ENCODE measurements around the gene CCDC12. TPM values are rescaled to one million over a fixed set of nuclear protein-coding genes. Genes with fewer than 3 reads are reported as not detected.

CCDC12 gene
- total and polyA plus RNA-seq, 3 donors from 2014 or later: 43.3 to 66.6 (median 59.6) TPM

- H3K9me3 ChIP-seq: no peaks in the 10 kb centered on the region
- 74 to 84% methylated on average over 6 of the region's 6 CpGs for WGBS, 2 donors
- intact Hi-C loops (cut with DNase I; ENCODE audit: low total_unique reads): no loop called here
- TF ChIP-seq POLR2A (IDR thresholded peaks at IDR 0.05) (no peak), CTCF (IDR thresholded peaks at IDR 0.05) (no peak)
- DNase-seq: no peak
- H3K4me3 ChIP-seq: no peak overlapping the region
- peak overlapping the region; percentile 64 to 71 for H3K27ac ChIP-seq
- H3K4me1 ChIP-seq: peaks cover 76% of the 10 kb centered on the region
- H3K36me3 ChIP-seq (ENCODE audit: low read depth, missing control alignments): no peaks in the 10 kb centered on the region
- no peaks in the 10 kb centered on the region for H3K27me3 ChIP-seq
These were observed 30.1 kb downstream of the CCDC12 start for GRCh38 chr3:46946416-46946815.

GRCh38 chr3:46944191-46944590 lies 32.4 kb downstream of the CCDC12 start:
- no peaks in the 10 kb centered on the region for H3K27me3 ChIP-seq
- no peaks in the 10 kb centered on the region for H3K9me3 ChIP-seq
- H3K4me3 ChIP-seq: no peak overlapping the region
- TF ChIP-seq CTCF (IDR thresholded peaks at IDR 0.05) (no peak), POLR2A (IDR thresholded peaks at IDR 0.05) (no peak)
- intact Hi-C loops (cut with DNase I; ENCODE audit: low total_unique reads): no loop called here
- WGBS, 2 donors: 87 to 91% methylated on average over 6 to 8 of the region's 8 CpGs
- H3K4me1 ChIP-seq: peaks cover 55% of the 10 kb centered on the region
- H3K36me3 ChIP-seq (ENCODE audit: low read depth, missing control alignments): no peaks in the 10 kb centered on the region
- DNase-seq: no peak
- H3K27ac ChIP-seq: peak overlapping the region; percentile 42 to 59

- 58 to 64% methylated on average over 10 to 12 of the region's 12 CpGs for WGBS, 2 donors
- TF ChIP-seq POLR2A (IDR thresholded peaks at IDR 0.05): no peak
- TF ChIP-seq CTCF (IDR thresholded peaks at IDR 0.05): no peak
- no peak overlapping the region for H3K4me3 ChIP-seq
- intact Hi-C loops (cut with DNase I; ENCODE audit: low total_unique reads): no loop called here
- H3K4me1 ChIP-seq: peaks cover 48% of the 10 kb centered on the region
- no peaks in the 10 kb centered on the region for H3K27me3 ChIP-seq
- no peaks in the 10 kb centered on the region for H3K36me3 ChIP-seq (ENCODE audit: low read depth, missing control alignments)
- peak overlapping the region; percentile 39 to 42 for H3K27ac ChIP-seq
- H3K9me3 ChIP-seq: no peaks in the 10 kb centered on the region
- DNase-seq: no peak
These were observed 33.0 kb downstream of the CCDC12 start for GRCh38 chr3:46943237-46944187.

- DNase-seq: no peak
- no peaks in the 10 kb centered on the region for H3K27me3 ChIP-seq
- TF ChIP-seq CTCF (IDR thresholded peaks at IDR 0.05) (no peak), POLR2A (IDR thresholded peaks at IDR 0.05) (no peak)
- intact Hi-C loops (cut with DNase I; ENCODE audit: low total_unique reads): no loop called here
- no peak overlapping the region for H3K27ac ChIP-seq
- no peaks in the 10 kb centered on the region for H3K36me3 ChIP-seq (ENCODE audit: low read depth, missing control alignments)
- WGBS, 2 donors: 92 to 93% methylated on average over 12 of the region's 12 CpGs
- H3K4me1 ChIP-seq: peaks cover 40% of the 10 kb centered on the region
- H3K9me3 ChIP-seq: no peaks in the 10 kb centered on the region
- no peak overlapping the region for H3K4me3 ChIP-seq
These were observed 33.9 kb downstream of the CCDC12 start for GRCh38 chr3:46942481-46943236.
